ENCODE data around the gene INIP.

GRCh38 chr9:112764837-112765236, 46.9 kb upstream of the INIP start:
- TF ChIP-seq CTCF (IDR thresholded peaks at IDR 0.05) (no peak), EZH2 (IDR thresholded peaks at IDR 0.05; ENCODE audit: borderline replicate concordance, insufficient read depth, low read depth, low read length, poor library complexity, severe bottlenecking) (no peak)

Measured in B cell (primary cell).